SK-N-SH treated with all-trans-retinoic acid at 6 μM for 48 hours (cell line): ENCODE measurements around the gene A3GALT2.

Experiments
- ATAC-seq: fragments of 200-7000 bp; cut with Tn5 transposase; 3 replicates; pipeline ENCODE4 v1.9.1; 2020; ENCODE audit warnings: mild to moderate bottlenecking, moderate library complexity
- BACH2 ChIP-seq: fragments of 250-450 bp; sonication (Bioruptor Pico); IDR thresholded peaks from 2 replicates; pipeline ENCODE4 v1.9.0; 2021; ENCODE audit warnings: mild to moderate bottlenecking, borderline replicate concordance
- CSDC2 ChIP-seq: fragments of 250-450 bp; sonication (Bioruptor Pico); IDR thresholded peaks from 2 replicates; pipeline ENCODE4 v1.5.0; 2020; ENCODE audit warnings: mild to moderate bottlenecking, moderate library complexity
- ESRRG ChIP-seq: fragments of 250-450 bp; sonication (Bioruptor Pico); IDR thresholded peaks from 2 replicates; pipeline ENCODE4 v1.6.1; 2021; ENCODE audit warnings: mild to moderate bottlenecking
- GLIS3 ChIP-seq: fragments of 250-450 bp; sonication (Bioruptor Pico); IDR thresholded peaks from 2 replicates; pipeline ENCODE4 v1.5.0; 2020; ENCODE audit warnings: mild to moderate bottlenecking, moderate library complexity
- ISL1 ChIP-seq: fragments of 250-450 bp; sonication (Bioruptor Pico); IDR thresholded peaks from 2 replicates; pipeline ENCODE4 v2.1.2; 2022; ENCODE audit warnings: mild to moderate bottlenecking, moderate library complexity
- OSR1 ChIP-seq: fragments of 250-450 bp; sonication (Bioruptor Pico); IDR thresholded peaks from 2 replicates; pipeline ENCODE4 v1.8.0; 2022; ENCODE audit warnings: moderate library complexity, mild to moderate bottlenecking, inconsistent platforms
- PPARA ChIP-seq: fragments of 250-450 bp; sonication (Bioruptor Pico); IDR thresholded peaks from 2 replicates; pipeline ENCODE4 v1.5.0; 2020; ENCODE audit warnings: mild to moderate bottlenecking, borderline replicate concordance
- SNAI2 ChIP-seq: fragments of 250-450 bp; sonication (Bioruptor Pico); IDR thresholded peaks from 2 replicates; pipeline ENCODE4 v1.5.0; 2020; ENCODE audit warnings: mild to moderate bottlenecking, moderate library complexity
- TCF4 ChIP-seq: fragments of 250-450 bp; sonication (Bioruptor Pico); IDR thresholded peaks from 2 replicates; pipeline ENCODE4 v1.8.0; 2021; ENCODE audit warnings: mild to moderate bottlenecking, moderate library complexity, borderline replicate concordance
- TOX ChIP-seq: fragments of 250-450 bp; sonication (Bioruptor Pico); IDR thresholded peaks from 2 replicates; pipeline ENCODE4 v1.8.0; 2021; ENCODE audit warnings: mild to moderate bottlenecking, moderate library complexity, borderline replicate concordance
- ZC3H10 ChIP-seq: fragments of 250-450 bp; sonication (Bioruptor Pico); IDR thresholded peaks from 2 replicates; pipeline ENCODE4 v1.5.1; 2021; ENCODE audit warnings: mild to moderate bottlenecking, moderate library complexity
- ZFP3 ChIP-seq: fragments of 250-450 bp; sonication (Bioruptor Pico); IDR thresholded peaks from 2 replicates; pipeline ENCODE4 v1.5.0; 2020; ENCODE audit warnings: mild to moderate bottlenecking, moderate library complexity
- ZFP30 ChIP-seq: fragments of 450-650 bp; formaldehyde crosslinking; IDR thresholded peaks from 2 replicates; pipeline ENCODE4 v1.5.0; 2022; ENCODE audit warnings: mild to moderate bottlenecking, moderate library complexity
- ZNF70 ChIP-seq: fragments of 450-650 bp; formaldehyde crosslinking; IDR thresholded peaks from 2 replicates; pipeline ENCODE4 v1.5.0; 2020; ENCODE audit warnings: mild to moderate bottlenecking, moderate library complexity
- TF ChIP-seq, protein P1 (sequence below): fragments of 250-450 bp; sonication (Bioruptor Pico); IDR thresholded peaks from 2 replicates; pipeline ENCODE4 v1.8.0; 2020; ENCODE audit warnings: mild to moderate bottlenecking, moderate library complexity, borderline replicate concordance
- TF ChIP-seq, protein P2 (sequence below): fragments of 250-450 bp; sonication (Bioruptor Pico); IDR thresholded peaks from 2 replicates; pipeline ENCODE4 v1.5.1; 2021; ENCODE audit warnings: mild to moderate bottlenecking, moderate library complexity
- TF ChIP-seq, protein P3 (sequence below): fragments of 250-450 bp; sonication (Bioruptor Pico); IDR thresholded peaks from 2 replicates; pipeline ENCODE4 v1.8.0; 2021; ENCODE audit warnings: low read depth, mild to moderate bottlenecking, moderate library complexity, borderline replicate concordance
- TF ChIP-seq, protein P4 (sequence below): fragments of 250-450 bp; sonication (Bioruptor Pico); IDR thresholded peaks from 2 replicates; pipeline ENCODE4 v1.5.0; 2020; ENCODE audit warnings: mild to moderate bottlenecking, moderate library complexity
- TF ChIP-seq, protein P5 (sequence below): fragments of 250-450 bp; sonication (Bioruptor Pico); IDR thresholded peaks from 2 replicates; pipeline ENCODE4 v1.5.1; 2020; ENCODE audit warnings: low read depth, mild to moderate bottlenecking, moderate library complexity

Gene A3GALT2

DNA sequence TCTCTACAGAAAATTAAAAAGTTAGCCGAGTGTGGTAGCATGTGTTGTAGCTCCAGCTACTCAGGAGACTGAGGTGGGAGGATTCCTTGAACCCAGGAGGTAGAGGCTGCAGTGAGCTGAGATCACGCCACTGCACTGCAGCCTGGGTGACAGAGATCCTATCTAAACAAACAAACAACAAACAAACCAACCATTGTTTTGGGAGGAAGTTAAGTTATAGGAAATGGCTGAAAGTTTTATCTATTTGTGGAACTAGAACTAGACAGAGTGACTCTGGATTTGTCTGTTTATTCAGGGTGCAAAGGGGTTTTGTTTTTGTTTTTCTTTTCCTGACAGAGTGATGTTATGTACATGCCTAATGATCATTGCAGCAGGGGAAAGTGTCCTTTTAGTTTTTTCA, 33.6 kb downstream of the A3GALT2 start:
- TF ChIP-seq CSDC2 (CRISPR knock-in tag) (no peak), GLIS3 (no peak), ZNF70 (CRISPR knock-in tag) (no peak), OSR1 (CRISPR knock-in tag) (no peak)
- TF ChIP-seq, protein P1, sequence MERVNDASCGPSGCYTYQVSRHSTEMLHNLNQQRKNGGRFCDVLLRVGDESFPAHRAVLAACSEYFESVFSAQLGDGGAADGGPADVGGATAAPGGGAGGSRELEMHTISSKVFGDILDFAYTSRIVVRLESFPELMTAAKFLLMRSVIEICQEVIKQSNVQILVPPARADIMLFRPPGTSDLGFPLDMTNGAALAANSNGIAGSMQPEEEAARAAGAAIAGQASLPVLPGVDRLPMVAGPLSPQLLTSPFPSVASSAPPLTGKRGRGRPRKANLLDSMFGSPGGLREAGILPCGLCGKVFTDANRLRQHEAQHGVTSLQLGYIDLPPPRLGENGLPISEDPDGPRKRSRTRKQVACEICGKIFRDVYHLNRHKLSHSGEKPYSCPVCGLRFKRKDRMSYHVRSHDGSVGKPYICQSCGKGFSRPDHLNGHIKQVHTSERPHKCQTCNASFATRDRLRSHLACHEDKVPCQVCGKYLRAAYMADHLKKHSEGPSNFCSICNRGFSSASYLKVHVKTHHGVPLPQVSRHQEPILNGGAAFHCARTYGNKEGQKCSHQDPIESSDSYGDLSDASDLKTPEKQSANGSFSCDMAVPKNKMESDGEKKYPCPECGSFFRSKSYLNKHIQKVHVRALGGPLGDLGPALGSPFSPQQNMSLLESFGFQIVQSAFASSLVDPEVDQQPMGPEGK (CRISPR knock-in tag), result no peak
- ATAC-seq, result no peak

DNA sequence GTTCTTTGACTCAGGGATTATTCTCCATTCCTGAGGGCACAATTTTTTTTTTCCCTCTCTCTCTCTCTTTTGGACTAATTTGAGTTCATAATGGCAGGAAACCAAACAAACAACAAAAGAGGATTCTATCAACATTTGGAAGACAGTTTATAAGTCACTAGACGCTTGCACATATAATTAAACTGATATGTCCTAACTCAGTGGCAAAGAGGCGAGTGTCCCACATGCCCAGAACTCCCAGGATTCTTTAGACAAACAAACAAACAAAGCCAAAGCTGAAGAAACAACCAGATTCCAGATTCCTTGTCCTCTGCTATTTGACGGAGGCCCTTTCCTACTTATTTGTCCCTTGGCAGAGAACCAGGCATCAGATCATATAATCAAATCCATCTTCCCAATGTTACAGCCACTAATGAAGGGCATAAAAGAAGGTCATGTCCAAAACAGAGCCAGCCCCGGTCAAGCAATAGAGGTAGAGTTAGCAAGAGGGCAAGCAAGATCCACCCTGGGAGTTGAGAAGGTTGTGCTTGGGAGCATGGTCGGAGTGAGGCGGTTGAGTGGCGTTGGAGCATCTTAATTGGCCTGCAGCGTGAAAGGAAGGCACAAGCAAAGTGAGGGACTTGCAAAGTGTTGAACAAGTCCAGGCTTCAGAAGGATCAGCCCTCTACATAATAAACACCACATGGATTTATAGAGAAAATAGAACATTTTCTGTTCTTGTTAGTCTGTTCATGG, 34.3 kb downstream of the A3GALT2 start:
- no peak for ATAC-seq
- TF ChIP-seq ESRRG (CRISPR knock-in tag) (no peak), ZNF70 (CRISPR knock-in tag) (no peak), PPARA (CRISPR knock-in tag) (no peak), SNAI2 (CRISPR knock-in tag) (no peak), ZC3H10 (CRISPR knock-in tag) (no peak), CSDC2 (CRISPR knock-in tag) (no peak), BACH2 (CRISPR knock-in tag) (no peak), OSR1 (CRISPR knock-in tag) (no peak), TCF4 (CRISPR knock-in tag) (no peak; the same call in 1 of the 2 replicates), TOX (no peak), ZFP30 (CRISPR knock-in tag) (no peak), ZFP3 (CRISPR knock-in tag) (no peak), GLIS3 (no peak)
- TF ChIP-seq, protein P1 (CRISPR knock-in tag), result no peak
- TF ChIP-seq, protein P2, sequence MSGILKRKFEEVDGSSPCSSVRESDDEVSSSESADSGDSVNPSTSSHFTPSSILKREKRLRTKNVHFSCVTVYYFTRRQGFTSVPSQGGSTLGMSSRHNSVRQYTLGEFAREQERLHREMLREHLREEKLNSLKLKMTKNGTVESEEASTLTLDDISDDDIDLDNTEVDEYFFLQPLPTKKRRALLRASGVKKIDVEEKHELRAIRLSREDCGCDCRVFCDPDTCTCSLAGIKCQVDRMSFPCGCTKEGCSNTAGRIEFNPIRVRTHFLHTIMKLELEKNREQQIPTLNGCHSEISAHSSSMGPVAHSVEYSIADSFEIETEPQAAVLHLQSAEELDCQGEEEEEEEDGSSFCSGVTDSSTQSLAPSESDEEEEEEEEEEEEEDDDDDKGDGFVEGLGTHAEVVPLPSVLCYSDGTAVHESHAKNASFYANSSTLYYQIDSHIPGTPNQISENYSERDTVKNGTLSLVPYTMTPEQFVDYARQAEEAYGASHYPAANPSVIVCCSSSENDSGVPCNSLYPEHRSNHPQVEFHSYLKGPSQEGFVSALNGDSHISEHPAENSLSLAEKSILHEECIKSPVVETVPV, result no peak
- TF ChIP-seq, protein P3, sequence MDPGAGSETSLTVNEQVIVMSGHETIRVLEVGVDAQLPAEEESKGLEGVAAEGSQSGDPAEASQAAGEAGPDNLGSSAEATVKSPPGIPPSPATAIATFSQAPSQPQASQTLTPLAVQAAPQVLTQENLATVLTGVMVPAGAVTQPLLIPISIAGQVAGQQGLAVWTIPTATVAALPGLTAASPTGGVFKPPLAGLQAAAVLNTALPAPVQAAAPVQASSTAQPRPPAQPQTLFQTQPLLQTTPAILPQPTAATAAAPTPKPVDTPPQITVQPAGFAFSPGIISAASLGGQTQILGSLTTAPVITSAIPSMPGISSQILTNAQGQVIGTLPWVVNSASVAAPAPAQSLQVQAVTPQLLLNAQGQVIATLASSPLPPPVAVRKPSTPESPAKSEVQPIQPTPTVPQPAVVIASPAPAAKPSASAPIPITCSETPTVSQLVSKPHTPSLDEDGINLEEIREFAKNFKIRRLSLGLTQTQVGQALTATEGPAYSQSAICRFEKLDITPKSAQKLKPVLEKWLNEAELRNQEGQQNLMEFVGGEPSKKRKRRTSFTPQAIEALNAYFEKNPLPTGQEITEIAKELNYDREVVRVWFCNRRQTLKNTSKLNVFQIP, result no peak
- TF ChIP-seq, protein P4, sequence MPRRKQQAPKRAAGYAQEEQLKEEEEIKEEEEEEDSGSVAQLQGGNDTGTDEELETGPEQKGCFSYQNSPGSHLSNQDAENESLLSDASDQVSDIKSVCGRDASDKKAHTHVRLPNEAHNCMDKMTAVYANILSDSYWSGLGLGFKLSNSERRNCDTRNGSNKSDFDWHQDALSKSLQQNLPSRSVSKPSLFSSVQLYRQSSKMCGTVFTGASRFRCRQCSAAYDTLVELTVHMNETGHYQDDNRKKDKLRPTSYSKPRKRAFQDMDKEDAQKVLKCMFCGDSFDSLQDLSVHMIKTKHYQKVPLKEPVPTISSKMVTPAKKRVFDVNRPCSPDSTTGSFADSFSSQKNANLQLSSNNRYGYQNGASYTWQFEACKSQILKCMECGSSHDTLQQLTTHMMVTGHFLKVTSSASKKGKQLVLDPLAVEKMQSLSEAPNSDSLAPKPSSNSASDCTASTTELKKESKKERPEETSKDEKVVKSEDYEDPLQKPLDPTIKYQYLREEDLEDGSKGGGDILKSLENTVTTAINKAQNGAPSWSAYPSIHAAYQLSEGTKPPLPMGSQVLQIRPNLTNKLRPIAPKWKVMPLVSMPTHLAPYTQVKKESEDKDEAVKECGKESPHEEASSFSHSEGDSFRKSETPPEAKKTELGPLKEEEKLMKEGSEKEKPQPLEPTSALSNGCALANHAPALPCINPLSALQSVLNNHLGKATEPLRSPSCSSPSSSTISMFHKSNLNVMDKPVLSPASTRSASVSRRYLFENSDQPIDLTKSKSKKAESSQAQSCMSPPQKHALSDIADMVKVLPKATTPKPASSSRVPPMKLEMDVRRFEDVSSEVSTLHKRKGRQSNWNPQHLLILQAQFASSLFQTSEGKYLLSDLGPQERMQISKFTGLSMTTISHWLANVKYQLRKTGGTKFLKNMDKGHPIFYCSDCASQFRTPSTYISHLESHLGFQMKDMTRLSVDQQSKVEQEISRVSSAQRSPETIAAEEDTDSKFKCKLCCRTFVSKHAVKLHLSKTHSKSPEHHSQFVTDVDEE (CRISPR knock-in tag), result no peak
- TF ChIP-seq, protein P5, sequence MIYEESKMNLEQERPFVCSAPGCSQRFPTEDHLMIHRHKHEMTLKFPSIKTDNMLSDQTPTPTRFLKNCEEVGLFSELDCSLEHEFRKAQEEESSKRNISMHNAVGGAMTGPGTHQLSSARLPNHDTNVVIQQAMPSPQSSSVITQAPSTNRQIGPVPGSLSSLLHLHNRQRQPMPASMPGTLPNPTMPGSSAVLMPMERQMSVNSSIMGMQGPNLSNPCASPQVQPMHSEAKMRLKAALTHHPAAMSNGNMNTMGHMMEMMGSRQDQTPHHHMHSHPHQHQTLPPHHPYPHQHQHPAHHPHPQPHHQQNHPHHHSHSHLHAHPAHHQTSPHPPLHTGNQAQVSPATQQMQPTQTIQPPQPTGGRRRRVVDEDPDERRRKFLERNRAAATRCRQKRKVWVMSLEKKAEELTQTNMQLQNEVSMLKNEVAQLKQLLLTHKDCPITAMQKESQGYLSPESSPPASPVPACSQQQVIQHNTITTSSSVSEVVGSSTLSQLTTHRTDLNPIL (CRISPR knock-in tag), result no peak
- TF ChIP-seq, all 23 proteins: peak for 0

DNA sequence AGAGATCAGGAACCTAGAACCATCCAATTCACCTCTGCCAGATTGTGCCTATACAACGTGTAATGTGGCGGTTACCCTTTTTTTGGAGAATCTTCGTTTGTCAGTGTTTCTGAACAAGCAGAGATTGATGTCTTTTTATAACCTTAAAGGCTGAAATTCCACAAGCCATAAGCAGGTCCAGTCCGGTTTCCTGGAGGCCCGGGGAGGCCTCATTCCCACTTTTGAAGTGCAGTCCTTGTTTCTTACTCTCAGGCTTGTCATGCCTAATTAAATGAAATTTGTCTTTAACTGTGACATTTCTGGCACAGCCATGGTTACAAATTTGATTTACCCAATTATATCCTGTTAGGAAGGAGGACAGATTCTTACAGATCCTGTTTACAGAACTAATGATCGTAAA, 36.8 kb downstream of the A3GALT2 start:
- no peak for ATAC-seq
- TF ChIP-seq ISL1 (0 out of 2 replicates have a peak, but pooled peaks have one; percentile 25), ESRRG (CRISPR knock-in tag) (no peak), ZFP3 (CRISPR knock-in tag) (no peak)
- TF ChIP-seq, protein P2, result no peak
